PC-3 (cell line): ENCODE measurements around the gene SKOR1.

ENCODE experiments used
- EZH2 ChIP-seq: fragments of 300-600 bp; sonication (generic); IDR thresholded peaks from one replicate; pipeline ENCODE4 v1.6.1; 2017; ENCODE audit warnings: antibody characterized with exemption, mild to moderate bottlenecking, low read length; ENCODE audit not compliant: unreplicated experiment
- TF ChIP-seq, protein P1 (sequence below): fragments of 300-600 bp; sonication (generic); conservative IDR thresholded peaks from 2 replicates; pipeline ENCODE4 v1.5.1; 2017; ENCODE audit warnings: antibody characterized with exemption, low read depth, mild to moderate bottlenecking, low read length

DNA sequence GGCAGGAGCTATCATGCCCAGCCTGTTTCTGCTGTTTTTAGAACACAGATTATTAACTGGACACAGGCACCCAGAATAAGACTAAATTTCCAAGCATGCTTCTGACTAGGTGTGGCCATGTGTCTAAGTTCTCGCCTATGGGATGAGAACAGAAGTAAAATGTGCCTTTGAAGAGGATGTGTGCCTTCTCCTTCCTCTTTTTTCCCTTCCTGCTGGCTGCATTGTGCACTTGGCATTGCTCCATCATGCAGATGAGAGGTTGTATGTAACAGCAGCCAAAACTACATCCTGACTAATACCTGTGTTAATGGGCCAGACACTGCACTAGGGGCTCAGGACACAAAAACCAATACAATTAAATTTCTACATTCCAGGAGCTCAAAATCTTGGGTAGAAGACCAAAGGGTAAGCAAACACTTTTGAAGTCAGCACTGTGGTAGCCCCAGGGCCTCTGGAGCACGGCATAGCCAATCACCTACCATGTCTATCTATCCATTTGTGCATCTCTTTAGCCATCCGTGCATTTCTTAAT lies 55.4 kb downstream of the SKOR1 start:
- TF ChIP-seq, protein P1, sequence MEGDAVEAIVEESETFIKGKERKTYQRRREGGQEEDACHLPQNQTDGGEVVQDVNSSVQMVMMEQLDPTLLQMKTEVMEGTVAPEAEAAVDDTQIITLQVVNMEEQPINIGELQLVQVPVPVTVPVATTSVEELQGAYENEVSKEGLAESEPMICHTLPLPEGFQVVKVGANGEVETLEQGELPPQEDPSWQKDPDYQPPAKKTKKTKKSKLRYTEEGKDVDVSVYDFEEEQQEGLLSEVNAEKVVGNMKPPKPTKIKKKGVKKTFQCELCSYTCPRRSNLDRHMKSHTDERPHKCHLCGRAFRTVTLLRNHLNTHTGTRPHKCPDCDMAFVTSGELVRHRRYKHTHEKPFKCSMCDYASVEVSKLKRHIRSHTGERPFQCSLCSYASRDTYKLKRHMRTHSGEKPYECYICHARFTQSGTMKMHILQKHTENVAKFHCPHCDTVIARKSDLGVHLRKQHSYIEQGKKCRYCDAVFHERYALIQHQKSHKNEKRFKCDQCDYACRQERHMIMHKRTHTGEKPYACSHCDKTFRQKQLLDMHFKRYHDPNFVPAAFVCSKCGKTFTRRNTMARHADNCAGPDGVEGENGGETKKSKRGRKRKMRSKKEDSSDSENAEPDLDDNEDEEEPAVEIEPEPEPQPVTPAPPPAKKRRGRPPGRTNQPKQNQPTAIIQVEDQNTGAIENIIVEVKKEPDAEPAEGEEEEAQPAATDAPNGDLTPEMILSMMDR = no peak
- no peak for TF ChIP-seq EZH2
